T-helper 22 cell (primary cell): ENCODE data around the gene KRTAP10-10.
"Not testable (repeated sequence)": the region's sequence is repeated elsewhere in the genome, so short reads cannot be mapped to it uniquely, and the experiment has no call there.

ENCODE experiments used
- DNase-seq: peaks from one replicate; pipeline ENCODE4 v3.0.0-alpha.2; 2020; ENCODE audit warnings: low read depth

The KRTAP10-10 gene

DNA sequence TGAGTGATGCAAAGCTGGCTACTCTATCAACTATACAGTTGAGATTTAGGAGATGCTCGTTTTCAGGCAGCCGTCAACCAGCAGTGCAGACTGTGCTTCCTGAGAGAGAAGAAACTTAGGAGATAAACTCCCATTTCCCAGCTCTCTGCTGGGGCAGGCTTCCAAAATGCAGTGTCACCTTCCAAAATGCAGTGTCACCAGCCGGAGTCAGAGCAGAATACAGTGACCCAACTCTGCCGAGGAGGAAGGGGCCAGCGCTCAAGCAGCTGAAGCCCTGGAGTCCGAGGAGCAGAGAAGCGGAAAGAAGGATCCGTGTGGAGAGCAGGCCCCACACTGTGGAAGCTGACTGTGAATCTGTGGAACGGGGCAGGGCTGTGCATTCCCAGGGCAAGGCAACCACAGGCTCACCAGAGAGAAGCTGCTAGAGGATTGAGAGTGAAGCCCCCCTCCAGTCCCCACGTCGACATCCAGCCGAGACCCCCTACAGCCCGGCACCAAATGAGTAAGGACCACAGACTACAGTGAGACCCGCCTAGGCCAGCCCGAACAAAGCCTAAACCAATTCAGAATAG is 45.5 kb downstream of the KRTAP10-10 start:
- no peak for DNase-seq

DNA sequence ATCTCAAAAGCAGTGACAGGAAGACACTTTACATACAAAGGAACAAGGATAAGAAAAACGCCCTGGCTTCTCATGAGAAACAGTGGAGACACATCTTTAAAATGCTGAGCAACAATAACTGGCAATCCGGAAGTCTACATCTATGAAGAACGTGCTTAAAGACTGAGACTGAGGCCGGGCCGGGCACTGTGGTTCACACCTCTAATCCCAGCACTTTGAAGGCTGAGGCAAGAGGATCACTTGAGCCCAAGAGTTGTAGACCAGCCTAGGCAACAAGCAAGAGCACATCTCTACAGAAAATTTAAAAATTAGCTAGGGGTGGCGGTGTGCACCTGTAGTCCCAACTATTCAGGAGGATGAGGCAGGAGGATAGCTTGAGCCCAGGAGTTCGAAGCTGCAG is 46.9 kb downstream of the KRTAP10-10 start:
- DNase-seq = no peak

DNA sequence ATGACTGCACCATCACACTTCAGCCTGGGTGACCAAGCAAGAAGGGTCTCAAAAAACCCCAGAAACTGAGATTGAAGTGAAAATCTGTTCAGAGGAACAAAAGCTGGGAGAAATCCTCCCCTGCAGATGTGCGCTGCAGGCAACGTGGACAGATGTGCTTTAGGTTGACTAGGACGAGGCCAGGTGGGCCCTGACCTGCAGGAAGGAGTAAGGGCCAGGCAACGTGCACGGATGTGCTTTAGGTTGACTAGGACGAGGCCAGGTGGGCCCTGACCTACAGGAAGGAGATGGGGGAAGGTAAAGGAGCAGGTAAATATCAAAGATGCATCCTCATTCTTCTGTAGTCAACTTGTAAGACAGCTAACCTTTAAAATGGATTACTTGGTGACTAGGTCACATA is 47.3 kb downstream of the KRTAP10-10 start:
- DNase-seq = no peak

DNA sequence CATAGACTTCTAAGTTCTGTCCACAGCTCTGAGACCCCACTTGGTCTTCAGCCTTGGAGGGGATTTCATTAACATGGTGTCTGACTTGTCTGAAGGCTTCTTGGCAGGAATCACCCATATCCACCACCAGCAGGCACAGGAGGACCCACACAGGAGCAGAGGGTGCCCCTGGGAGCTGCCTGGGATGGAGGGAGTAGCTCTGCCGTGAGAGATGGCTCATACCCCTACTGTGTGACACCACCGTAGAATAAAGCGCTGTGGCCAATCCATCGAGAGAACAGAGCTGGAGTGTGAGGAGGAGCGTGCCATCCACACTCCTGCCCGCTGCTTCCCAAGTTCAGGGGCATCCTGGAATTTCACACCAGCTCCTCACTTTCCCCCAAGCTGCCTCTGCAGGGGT is 47.9 kb downstream of the KRTAP10-10 start:
- not testable (repeated sequence) for DNase-seq

DNA sequence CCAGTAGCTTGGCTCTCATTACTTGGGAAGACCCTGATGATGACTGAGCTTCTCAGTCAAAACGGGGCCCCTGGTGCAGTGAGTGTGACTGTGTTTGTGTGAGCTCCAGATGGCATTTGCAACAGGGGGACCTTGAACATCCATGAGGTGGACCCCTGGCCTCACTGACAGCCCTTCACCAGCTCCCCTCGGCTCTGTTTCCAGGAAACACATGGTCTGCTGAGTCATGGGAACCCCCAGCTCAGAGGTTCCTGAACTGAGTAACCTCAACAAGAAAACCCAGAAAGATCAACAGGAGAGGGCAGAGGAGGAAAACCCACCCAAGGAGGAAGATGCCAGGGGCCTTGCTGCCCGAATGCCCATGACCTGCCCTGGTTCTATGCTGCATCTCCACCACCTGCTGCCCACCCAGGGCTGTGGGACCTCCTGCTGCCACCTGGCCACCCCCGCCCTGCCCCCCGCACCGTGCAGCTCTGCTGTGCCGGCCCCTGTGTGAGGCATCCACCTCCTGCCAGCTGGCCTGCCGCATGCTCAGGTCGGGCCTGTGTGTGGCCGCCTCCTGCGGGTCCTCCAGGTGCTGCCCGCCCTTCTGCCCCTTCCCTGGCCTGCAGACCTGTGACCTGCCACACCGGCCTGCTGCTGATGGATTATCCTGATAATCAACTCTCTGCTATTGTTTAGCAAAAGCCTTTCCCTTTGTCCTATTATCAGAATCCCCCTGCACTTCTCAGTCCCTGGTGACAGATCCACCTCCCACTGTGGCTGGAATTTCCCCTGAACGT is 49.0 kb downstream of the KRTAP10-10 start:
- no peak for DNase-seq

DNA sequence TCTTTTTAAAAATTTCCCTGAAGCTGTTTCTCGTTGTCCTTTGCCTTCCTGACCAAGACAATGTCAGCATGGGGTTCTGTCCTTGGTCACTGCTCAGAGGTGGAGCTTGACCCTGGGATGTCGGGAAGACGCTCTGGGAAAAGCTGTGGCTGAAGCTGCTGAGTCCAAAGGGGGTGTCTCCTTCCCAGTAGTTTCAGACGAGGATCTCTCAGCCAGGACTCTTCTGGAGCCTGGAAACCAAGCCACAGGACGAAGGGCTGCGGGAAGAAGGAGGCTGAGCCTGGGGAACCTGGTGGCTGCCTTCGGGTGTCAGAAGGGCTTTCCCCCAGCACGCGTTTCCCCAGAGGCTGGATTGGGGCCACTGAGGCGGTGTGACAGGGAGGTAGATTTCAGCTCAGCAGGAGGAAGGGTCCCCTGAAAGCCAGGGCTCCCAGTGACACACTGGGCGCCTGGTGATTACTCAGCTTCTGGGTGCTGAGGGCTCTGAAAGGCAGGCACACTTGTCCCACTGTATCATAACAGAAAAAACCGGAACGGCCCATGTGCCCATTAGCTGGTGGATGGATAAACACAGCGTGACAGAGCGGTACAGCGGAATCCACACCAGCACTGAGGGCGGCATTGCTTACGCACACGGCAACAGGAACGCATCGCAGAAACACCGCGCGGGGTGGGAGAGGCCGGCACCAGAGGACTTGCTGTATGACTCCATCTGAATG is 49.8 kb downstream of the KRTAP10-10 start:
- DNase-seq = no peak

DNA sequence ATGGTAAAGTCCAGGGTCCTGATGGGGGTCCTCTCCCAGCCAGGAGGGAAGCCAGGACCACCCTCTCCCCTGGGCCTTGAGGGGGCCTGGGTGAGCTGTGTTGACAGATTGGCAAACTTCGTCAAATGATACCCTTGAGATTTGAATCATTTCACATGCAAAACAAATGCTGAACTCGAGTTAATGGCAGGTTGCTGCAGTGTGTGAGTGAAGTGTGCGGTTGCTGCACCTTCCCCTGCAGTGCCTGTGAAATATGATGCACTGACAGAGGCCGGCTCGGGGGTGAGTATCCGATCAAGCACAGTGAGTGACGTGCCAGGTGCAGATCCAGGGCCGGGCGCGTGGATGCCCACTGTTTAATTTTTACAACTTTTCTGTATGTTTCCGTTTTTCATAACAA is 50.5 kb downstream of the KRTAP10-10 start:
- no peak for DNase-seq
